GM12878 (cell line): ENCODE data around the gene FNIP1.

Experiments
- CTCF ChIP-seq, 3 experiments: IDR thresholded peaks in 2 of 3; conservative IDR thresholded peaks in 1 of 3; 2 replicates each; pipeline ENCODE4 v1.5.1; 2011; ENCODE audit warnings: low read depth in 3 of 3, low read length in 3 of 3, mild to moderate bottlenecking in 3 of 3, control low read depth in 2 of 3, moderate library complexity in 2 of 3, inconsistent platforms in 1 of 3, mixed read lengths in 1 of 3; ENCODE audit not compliant: control insufficient read depth in 2 of 3, insufficient read depth in 1 of 3; ENCODE audit errors: extremely low read depth in 1 of 3
- EZH2 ChIP-seq: IDR thresholded peaks from 2 replicates; pipeline ENCODE4 v1.6.1; 2012; ENCODE audit warnings: low read depth, mild to moderate bottlenecking, control low read depth, inconsistent platforms, low read length, borderline replicate concordance; ENCODE audit not compliant: control insufficient read depth
- JUND ChIP-seq: IDR thresholded peaks from 2 replicates; pipeline ENCODE4 v1.6.1; 2012; ENCODE audit warnings: low read depth, mild to moderate bottlenecking, low read length, improper control_type of control experiment, moderate library complexity
- MXI1 ChIP-seq: fragments of 150-350 bp; IDR thresholded peaks from 2 replicates; pipeline ENCODE4 v1.6.1; 2011; ENCODE audit warnings: low read depth, mild to moderate bottlenecking, inconsistent platforms, low read length, improper control_type of control experiment
- NR2C1 ChIP-seq: fragments of 450-650 bp; IDR thresholded peaks from 2 replicates; pipeline ENCODE4 v1.6.1; 2017; ENCODE audit warnings: antibody characterized with exemption, mild to moderate bottlenecking, moderate library complexity
- REST ChIP-seq: IDR thresholded peaks from 2 replicates; pipeline ENCODE4 v1.6.1; 2012; ENCODE audit warnings: mild to moderate bottlenecking, low read depth, low read length
- TCF12 ChIP-seq: IDR thresholded peaks from 2 replicates; pipeline ENCODE4 v1.6.1; 2011; ENCODE audit warnings: low read depth, mild to moderate bottlenecking, low read length

GRCh38 chr5:131774652-131775367, 22.0 kb downstream of the FNIP1 start:
- TF ChIP-seq NR2C1 = no peak
- no peak for TF ChIP-seq TCF12
- TF ChIP-seq MXI1 = no peak
- TF ChIP-seq CTCF (IDR thresholded peaks at IDR 0.05 in 2 of 3, conservative IDR thresholded peaks at IDR 0.05 in 1 of 3; ENCODE audit: control insufficient read depth in 2 of 3, extremely low read depth in 1 of 3, insufficient read depth in 1 of 3, low read depth in 3 of 3, low read length in 3 of 3) = no peak
- TF ChIP-seq EZH2 = no peak
- TF ChIP-seq JUND = no peak
- TF ChIP-seq REST = no peak
